Neural cell (in vitro differentiated cells): ENCODE data around the gene CDH20. TPM values are rescaled to one million over a fixed set of nuclear protein-coding genes. Genes with fewer than 3 reads are reported as not detected.

ENCODE experiments used
- H2AFZ ChIP-seq: fragments of 200-600, 300-800 bp; sonication (generic), shearing (Covaris generic); 2 replicates; pipeline ENCODE4 v1.6.0; 2014; ENCODE audit warnings: low read depth, mild to moderate bottlenecking, antibody characterized with exemption, low read length, moderate library complexity
- H3F3A ChIP-seq: fragments of 200-600 bp; shearing (Covaris generic); 2 replicates; pipeline ENCODE4 v1.6.1; 2016; ENCODE audit warnings: mild to moderate bottlenecking, moderate library complexity, mixed read lengths, antibody characterized with exemption, low read length; ENCODE audit not compliant: insufficient read depth, poor library complexity, severe bottlenecking
- H3K27ac ChIP-seq: fragments of 200-600, 300-800 bp; sonication (generic), shearing (Covaris generic); 2 replicates; pipeline ENCODE4 v1.5.1; 2014; ENCODE audit warnings: mild to moderate bottlenecking, low read length, moderate library complexity
- H3K27me3 ChIP-seq: fragments of 300-800, 200-600 bp; sonication (generic), shearing (Covaris generic); 2 replicates; pipeline ENCODE4 v1.6.0; 2014; ENCODE audit warnings: mild to moderate bottlenecking, low read depth, low read length, moderate library complexity; ENCODE audit not compliant: insufficient read depth
- H3K36me3 ChIP-seq: fragments of 300-800, 200-600 bp; sonication (generic), shearing (Covaris generic); 2 replicates; pipeline ENCODE4 v1.5.1; 2014; ENCODE audit warnings: mild to moderate bottlenecking, antibody characterized with exemption, low read length, moderate library complexity; ENCODE audit not compliant: insufficient read depth
- H3K4me2 ChIP-seq: fragments of 300-800, 200-600 bp; sonication (generic), shearing (Covaris generic); 2 replicates; pipeline ENCODE4 v1.6.0; 2014; ENCODE audit warnings: mild to moderate bottlenecking, low read length
- H3K4me3 ChIP-seq: fragments of 300-800, 200-600 bp; sonication (generic), shearing (Covaris generic); 2 replicates; pipeline ENCODE4 v1.5.1; 2014; ENCODE audit warnings: mild to moderate bottlenecking, low read length, moderate library complexity
- H3K79me2 ChIP-seq: fragments of 200-600 bp; shearing (Covaris generic); replicated peaks from 2 replicates; pipeline ENCODE4 v1.6.0; 2014; ENCODE audit warnings: mild to moderate bottlenecking, low read length, moderate library complexity; ENCODE audit not compliant: insufficient read depth
- H3K9ac ChIP-seq: fragments of 300-800, 200-600 bp; sonication (generic), shearing (Covaris generic); 2 replicates; pipeline ENCODE4 v1.6.1; 2016; ENCODE audit warnings: mild to moderate bottlenecking, low read length, mixed read lengths
- H3K9me2 ChIP-seq: fragments of 200-600 bp; shearing (Covaris generic); 2 replicates; pipeline ENCODE4 v1.6.1; 2016; ENCODE audit warnings: mild to moderate bottlenecking, low read length, mixed read lengths; ENCODE audit not compliant: insufficient read depth
- H3K9me3 ChIP-seq: fragments of 200-600, 300-800 bp; sonication (generic), shearing (Covaris generic); 2 replicates; pipeline ENCODE4 v1.6.1; 2016; ENCODE audit warnings: mild to moderate bottlenecking, mixed run types, low read length, moderate library complexity, mixed read lengths
- H4K20me1 ChIP-seq: fragments of 200-600 bp; shearing (Covaris generic); 2 replicates; pipeline ENCODE4 v1.6.1; 2016; ENCODE audit warnings: mild to moderate bottlenecking, mixed run types; ENCODE audit not compliant: insufficient read depth
- EP300 ChIP-seq: fragments of 450-650 bp; conservative IDR thresholded peaks from 2 replicates; pipeline ENCODE4 v1.6.1; 2014; ENCODE audit warnings: antibody characterized with exemption, mild to moderate bottlenecking, moderate library complexity; ENCODE audit not compliant: poor library complexity, severe bottlenecking
- EZH2 ChIP-seq: fragments of 200-600, 300-800 bp; shearing (Covaris generic), sonication (generic); IDR thresholded peaks from 2 replicates; pipeline ENCODE4 v1.6.1; 2014; ENCODE audit warnings: antibody characterized with exemption, low read length, borderline replicate concordance, mild to moderate bottlenecking; ENCODE audit not compliant: insufficient read depth, poor library complexity, severe bottlenecking
- MXI1 ChIP-seq: fragments of 450-650 bp; conservative IDR thresholded peaks from 2 replicates; pipeline ENCODE4 v1.6.1; 2014; ENCODE audit warnings: antibody characterized with exemption, mild to moderate bottlenecking; ENCODE audit not compliant: poor library complexity, severe bottlenecking
- POLR2AphosphoS5 ChIP-seq: IDR thresholded peaks from 2 replicates; pipeline ENCODE4 v1.6.1; 2012
- RAD21 ChIP-seq: fragments of 450-650 bp; conservative IDR thresholded peaks from 2 replicates; pipeline ENCODE4 v1.6.1; 2014; ENCODE audit warnings: antibody characterized with exemption, mild to moderate bottlenecking, moderate library complexity
- REST ChIP-seq: IDR thresholded peaks from 2 replicates; pipeline ENCODE4 v1.6.1; 2012; ENCODE audit warnings: borderline replicate concordance
- SMC3 ChIP-seq: fragments of 450-650 bp; conservative IDR thresholded peaks from 2 replicates; pipeline ENCODE4 v1.6.1; 2014; ENCODE audit warnings: antibody characterized with exemption, mild to moderate bottlenecking, moderate library complexity; ENCODE audit not compliant: poor library complexity
- TAF1 ChIP-seq: IDR thresholded peaks from 2 replicates; pipeline ENCODE4 v1.6.1; 2012; ENCODE audit warnings: low read depth
- polyA plus RNA-seq: library from polyadenylated mRNA; depleted of rRNA; stranded (reverse); fragments of >200 nt; gene quantifications from 2 replicates; pipeline ENCODE4 v1.2.3, GENCODE V29; 2014
- TF ChIP-seq, protein P1 (sequence below): fragments of 450-650 bp; IDR thresholded peaks from 2 replicates; pipeline ENCODE4 v1.5.1; 2014; ENCODE audit warnings: antibody characterized with exemption, mild to moderate bottlenecking, moderate library complexity; ENCODE audit not compliant: poor library complexity, severe bottlenecking

CDH20 gene
- polyA plus RNA-seq, 1 donor from 2014 or later = 1.7 TPM

- H3K9me2 ChIP-seq = no peaks in the 10 kb centered on the region
- no peak overlapping the region for H3K4me2 ChIP-seq
- H3K36me3 ChIP-seq = no peaks in the 10 kb centered on the region
- H3K79me2 ChIP-seq = no peaks in the 10 kb centered on the region
- no peaks in the 10 kb centered on the region for H3K9me3 ChIP-seq
- no peak overlapping the region for H3K27ac ChIP-seq
- H3K27me3 ChIP-seq = no peaks in the 10 kb centered on the region
- TF ChIP-seq TAF1 (no peak), SMC3 (no peak), RAD21 (no peak), POLR2AphosphoS5 (no peak), EZH2 (no peak), REST (no peak), EP300 (no peak), MXI1 (no peak)
- TF ChIP-seq, protein P1, sequence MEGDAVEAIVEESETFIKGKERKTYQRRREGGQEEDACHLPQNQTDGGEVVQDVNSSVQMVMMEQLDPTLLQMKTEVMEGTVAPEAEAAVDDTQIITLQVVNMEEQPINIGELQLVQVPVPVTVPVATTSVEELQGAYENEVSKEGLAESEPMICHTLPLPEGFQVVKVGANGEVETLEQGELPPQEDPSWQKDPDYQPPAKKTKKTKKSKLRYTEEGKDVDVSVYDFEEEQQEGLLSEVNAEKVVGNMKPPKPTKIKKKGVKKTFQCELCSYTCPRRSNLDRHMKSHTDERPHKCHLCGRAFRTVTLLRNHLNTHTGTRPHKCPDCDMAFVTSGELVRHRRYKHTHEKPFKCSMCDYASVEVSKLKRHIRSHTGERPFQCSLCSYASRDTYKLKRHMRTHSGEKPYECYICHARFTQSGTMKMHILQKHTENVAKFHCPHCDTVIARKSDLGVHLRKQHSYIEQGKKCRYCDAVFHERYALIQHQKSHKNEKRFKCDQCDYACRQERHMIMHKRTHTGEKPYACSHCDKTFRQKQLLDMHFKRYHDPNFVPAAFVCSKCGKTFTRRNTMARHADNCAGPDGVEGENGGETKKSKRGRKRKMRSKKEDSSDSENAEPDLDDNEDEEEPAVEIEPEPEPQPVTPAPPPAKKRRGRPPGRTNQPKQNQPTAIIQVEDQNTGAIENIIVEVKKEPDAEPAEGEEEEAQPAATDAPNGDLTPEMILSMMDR = no peak
- H4K20me1 ChIP-seq = no peaks in the 10 kb centered on the region
- no peak overlapping the region for H3K4me3 ChIP-seq
- H2AFZ ChIP-seq = no peak overlapping the region
- H3K9ac ChIP-seq = no peak overlapping the region
- H3F3A ChIP-seq = no peaks in the 10 kb centered on the region
These were observed 99.4 kb downstream of the CDH20 start for GRCh38 chr18:61432590-61432989.

DNA sequence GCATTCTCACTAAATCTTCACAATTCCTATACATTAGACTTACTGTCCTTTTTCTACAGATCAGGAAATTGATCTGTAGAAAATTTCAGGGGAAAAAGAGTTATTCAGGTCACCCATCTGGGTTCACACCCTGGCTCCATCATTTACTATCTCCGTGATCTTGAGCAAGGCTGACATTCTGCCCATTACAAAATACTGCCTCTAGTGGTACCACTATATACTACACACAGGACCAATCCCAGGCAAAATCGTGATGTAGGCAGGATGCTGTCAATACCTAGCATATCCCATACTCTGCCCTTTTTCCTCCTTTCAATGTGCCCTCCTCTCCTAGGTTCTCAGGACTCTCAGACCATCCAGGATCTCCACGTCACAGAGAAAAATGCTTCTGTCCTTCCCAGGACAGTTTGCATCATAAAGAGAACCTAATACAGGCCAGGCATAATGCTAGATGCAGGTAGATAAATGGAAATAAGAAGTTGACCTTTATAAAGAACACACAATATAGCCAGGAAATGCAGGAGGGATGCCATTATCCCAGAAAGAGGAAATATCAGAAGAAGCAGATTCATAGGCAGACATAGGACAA is 101.9 kb downstream of the CDH20 start:
- no peak overlapping the region for H3K27ac ChIP-seq
- no peaks in the 10 kb centered on the region for H3K9me2 ChIP-seq
- no peak for TF ChIP-seq MXI1
- TF ChIP-seq RAD21 = no peak
- no peak for TF ChIP-seq REST
- no peak for TF ChIP-seq SMC3
- TF ChIP-seq TAF1 = no peak
- TF ChIP-seq EZH2 = no peak
- TF ChIP-seq, protein P1 = no peak
- no peak for TF ChIP-seq POLR2AphosphoS5
- no peak for TF ChIP-seq EP300
- no peaks in the 10 kb centered on the region for H3K27me3 ChIP-seq
- no peaks in the 10 kb centered on the region for H4K20me1 ChIP-seq
- H3K4me2 ChIP-seq = no peak overlapping the region
- no peaks in the 10 kb centered on the region for H3F3A ChIP-seq
- H2AFZ ChIP-seq = no peak overlapping the region
- no peak overlapping the region for H3K4me3 ChIP-seq
- no peak overlapping the region for H3K9ac ChIP-seq
- H3K9me3 ChIP-seq = no peaks in the 10 kb centered on the region
- H3K36me3 ChIP-seq = no peaks in the 10 kb centered on the region
- H3K79me2 ChIP-seq = no peaks in the 10 kb centered on the region
